ENCODE data around the gene IL17C. TPM values are rescaled to one million over a fixed set of nuclear protein-coding genes. Genes with fewer than 3 reads are reported as not detected.

Gene IL17C
- total RNA-seq, 4 donors from 2014 or later = not detected

DNA sequence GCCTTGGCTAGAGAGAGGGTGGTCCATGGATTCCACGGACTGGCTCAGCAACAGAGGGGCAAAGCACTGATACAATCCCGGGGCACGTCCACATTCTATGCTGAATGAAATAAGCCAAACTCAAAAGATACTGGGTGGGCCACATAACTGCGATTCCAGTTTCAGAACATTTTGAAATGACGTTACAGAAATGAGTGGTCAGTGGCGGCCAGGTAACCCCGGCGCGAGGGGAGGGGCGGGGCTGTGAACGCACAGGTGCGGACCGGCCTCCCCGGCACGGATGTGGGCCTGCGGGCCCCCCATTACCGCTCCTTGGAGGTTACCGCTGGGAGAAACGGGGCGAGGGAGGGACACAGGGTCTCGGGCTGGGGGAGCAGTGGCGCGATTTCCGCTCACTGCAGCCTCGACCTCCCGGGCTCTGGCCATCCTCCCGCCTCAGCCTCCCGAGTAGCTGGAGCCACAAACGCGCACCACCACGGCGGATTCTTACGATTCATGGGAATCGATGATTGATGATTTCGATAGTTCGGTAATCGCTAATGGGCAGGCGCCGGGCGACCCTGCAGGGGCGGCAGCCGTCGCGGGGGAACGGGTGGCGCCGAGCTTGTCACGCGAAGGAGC, 24.0 kb downstream of the IL17C start:
- H3K36me3 ChIP-seq = peaks cover 0 to 13% of the 10 kb centered on the region in 2 donors
- ATAC-seq = no peak
- peak overlapping the region; percentile 62 to 91 (median 88) for H3K27ac ChIP-seq
- H3K4me3 ChIP-seq = peak overlapping the region; percentile 74 to 81
- no peaks in the 10 kb centered on the region for H3K9me3 ChIP-seq
- WGBS, 2 donors (ENCODE audit: low coverage in 1 of 2) = 0 to 17% methylated on average over 4 to 6 of the region's 49 CpGs
- no peaks in the 10 kb centered on the region for H3K27me3 ChIP-seq
- peaks cover 0 to 30% (median 11%) of the 10 kb centered on the region in 3 donors for H3K4me1 ChIP-seq
- TF ChIP-seq, protein P1, sequence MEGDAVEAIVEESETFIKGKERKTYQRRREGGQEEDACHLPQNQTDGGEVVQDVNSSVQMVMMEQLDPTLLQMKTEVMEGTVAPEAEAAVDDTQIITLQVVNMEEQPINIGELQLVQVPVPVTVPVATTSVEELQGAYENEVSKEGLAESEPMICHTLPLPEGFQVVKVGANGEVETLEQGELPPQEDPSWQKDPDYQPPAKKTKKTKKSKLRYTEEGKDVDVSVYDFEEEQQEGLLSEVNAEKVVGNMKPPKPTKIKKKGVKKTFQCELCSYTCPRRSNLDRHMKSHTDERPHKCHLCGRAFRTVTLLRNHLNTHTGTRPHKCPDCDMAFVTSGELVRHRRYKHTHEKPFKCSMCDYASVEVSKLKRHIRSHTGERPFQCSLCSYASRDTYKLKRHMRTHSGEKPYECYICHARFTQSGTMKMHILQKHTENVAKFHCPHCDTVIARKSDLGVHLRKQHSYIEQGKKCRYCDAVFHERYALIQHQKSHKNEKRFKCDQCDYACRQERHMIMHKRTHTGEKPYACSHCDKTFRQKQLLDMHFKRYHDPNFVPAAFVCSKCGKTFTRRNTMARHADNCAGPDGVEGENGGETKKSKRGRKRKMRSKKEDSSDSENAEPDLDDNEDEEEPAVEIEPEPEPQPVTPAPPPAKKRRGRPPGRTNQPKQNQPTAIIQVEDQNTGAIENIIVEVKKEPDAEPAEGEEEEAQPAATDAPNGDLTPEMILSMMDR (IDR thresholded peaks at IDR 0.05) = no peak
- TF ChIP-seq POLR2AphosphoS5 (IDR thresholded peaks at IDR 0.05) (no peak), EP300 (IDR thresholded peaks at IDR 0.05) (no peak), POLR2A (IDR thresholded peaks at IDR 0.05) (no peak)

- Histone ChIP-seq H3K27me3 (no peaks in the 10 kb centered on the region), H3K27ac (peak within 1 kb of the TSS; percentile 62 to 91 (median 88)), H3K4me1 (peaks cover 0 to 30% (median 11%) of the 10 kb centered on the region in 3 donors), H3K4me3 (peak within 1 kb of the TSS; percentile 74 to 81), H3K36me3 (peaks cover 0 to 6% of the 10 kb centered on the region in 2 donors), H3K9me3 (no peaks in the 10 kb centered on the region)
- no CpG with 5 or more reads among the region's 88 CpGs for WGBS, 2 donors (ENCODE audit: low coverage in 1 of 2)
- TF ChIP-seq EP300 (IDR thresholded peaks at IDR 0.05) (no peak), POLR2AphosphoS5 (IDR thresholded peaks at IDR 0.05) (peak; percentile 79), POLR2A (IDR thresholded peaks at IDR 0.05) (peak; percentile 70 to 84)
- TF ChIP-seq, protein P1 (IDR thresholded peaks at IDR 0.05) = peak in 2 of 4 experiments; percentile 19 to 26
- ATAC-seq = peak; percentile 99
These were observed 24.7 kb downstream of the IL17C start, which contains the start of gene MVD for GRCh38 chr16:88662843-88663606. TSS of gene MVD (minus strand) at chr16:88663091. CDS start at chr16:88663080, 11 bp downstream.

DNA sequence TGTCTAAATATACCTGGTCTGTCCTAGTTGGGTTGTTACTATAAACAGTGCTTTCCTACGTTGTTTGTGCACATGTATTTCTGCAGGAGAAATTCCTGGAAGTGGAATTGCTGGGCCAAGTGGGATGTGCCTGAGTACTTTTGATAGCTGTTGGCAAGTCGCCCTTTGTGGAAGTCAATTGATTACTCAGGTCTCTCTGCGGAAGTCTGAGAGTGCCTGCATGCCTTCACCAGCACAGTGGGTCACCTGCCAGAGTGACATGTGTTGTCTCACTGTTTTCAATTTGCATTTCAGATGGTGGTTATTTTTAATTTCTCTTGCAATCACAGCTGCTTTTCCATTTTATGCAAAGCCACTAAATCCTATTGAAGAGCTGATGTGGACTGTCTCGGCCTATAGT, 26.8 kb downstream of the IL17C start:
- ATAC-seq = no peak
- no peaks in the 10 kb centered on the region for H3K27me3 ChIP-seq
- H3K9me3 ChIP-seq = no peaks in the 10 kb centered on the region
- H3K27ac ChIP-seq = no peak overlapping the region
- no peak for TF ChIP-seq EP300 (IDR thresholded peaks at IDR 0.05)
- no peak for TF ChIP-seq POLR2A (IDR thresholded peaks at IDR 0.05)
- no peak for TF ChIP-seq POLR2AphosphoS5 (IDR thresholded peaks at IDR 0.05)
- TF ChIP-seq, protein P1 (IDR thresholded peaks at IDR 0.05) = no peak
- 70 to 74% methylated on average over 4 of the region's 4 CpGs for WGBS, 2 donors (ENCODE audit: low coverage in 1 of 2)
- H3K36me3 ChIP-seq = peaks cover 0 to 4% of the 10 kb centered on the region in 2 donors
- H3K4me1 ChIP-seq = peaks cover 0 to 30% (median 11%) of the 10 kb centered on the region in 3 donors
- H3K4me3 ChIP-seq = no peak overlapping the region

DNA sequence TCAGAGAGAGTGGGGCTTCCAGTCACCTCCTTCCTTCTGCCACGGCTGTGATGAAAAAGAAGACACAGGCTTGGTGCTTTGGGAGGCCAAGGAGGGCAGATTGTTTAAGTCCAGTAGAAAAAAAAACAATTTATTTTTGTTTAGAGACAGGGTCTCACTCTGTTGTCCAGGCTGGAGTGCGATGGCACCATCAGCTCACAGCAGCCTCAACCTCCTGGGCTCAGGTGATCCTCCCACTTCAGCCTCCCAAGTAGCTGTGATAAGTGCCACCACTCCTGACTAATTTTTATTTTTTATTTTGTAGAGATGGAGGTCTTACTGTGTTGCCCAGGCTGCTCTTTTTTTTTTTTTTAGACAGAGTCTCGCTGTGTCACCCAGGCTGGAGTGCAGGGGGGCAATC, 27.2 kb downstream of the IL17C start:
- Histone ChIP-seq H3K27ac (no peak overlapping the region), H3K36me3 (peaks cover 0 to 4% of the 10 kb centered on the region in 2 donors), H3K4me1 (peaks cover 0 to 30% (median 11%) of the 10 kb centered on the region in 3 donors), H3K27me3 (no peaks in the 10 kb centered on the region), H3K9me3 (no peaks in the 10 kb centered on the region), H3K4me3 (no peak overlapping the region)
- ATAC-seq = no peak
- no peak for TF ChIP-seq POLR2AphosphoS5 (IDR thresholded peaks at IDR 0.05)
- TF ChIP-seq POLR2A (IDR thresholded peaks at IDR 0.05) = no peak
- TF ChIP-seq, protein P1 (IDR thresholded peaks at IDR 0.05) = no peak
- WGBS, 2 donors (ENCODE audit: low coverage in 1 of 2) = 81 to 93% methylated on average over 2 to 3 of the region's 3 CpGs
